CD14-positive monocyte (primary cell): Measurements from ENCODE around the gene CSNK1D. TPM values are rescaled to one million over a fixed set of nuclear protein-coding genes. Genes with fewer than 3 reads are reported as not detected.

ENCODE experiments used
- DNase-seq, 3 donors: peaks; one replicate each; pipeline ENCODE4 v3.0.0-alpha.2; 2011 to 2022
- H2AFZ ChIP-seq: 2 replicates; pipeline ENCODE4 v1.6.0; 2012; ENCODE audit warnings: mild to moderate bottlenecking, low read depth, low read length, inconsistent platforms; ENCODE audit not compliant: insufficient read depth, poor library complexity, severe bottlenecking
- H3K27ac ChIP-seq, 2 donors: 1 replicate in 1 of 2; 2 replicates in 1 of 2; pipeline ENCODE4 v1.5.1; 2012 to 2013; ENCODE audit warnings: low read length in 2 of 2, control low read depth in 1 of 2, inconsistent platforms in 1 of 2, low read depth in 1 of 2, mild to moderate bottlenecking in 1 of 2
- H3K27me3 ChIP-seq, 2 donors: one replicate each; pipeline versions ENCODE4 v1.6.0 to v1.6.1; 2011 to 2013; ENCODE audit warnings: low read length in 2 of 2; ENCODE audit not compliant: control insufficient read depth in 2 of 2, insufficient read depth in 2 of 2
- H3K36me3 ChIP-seq, 2 donors: replicated peaks in 1 of 2; 1 replicate in 1 of 2; 2 replicates in 1 of 2; pipeline versions ENCODE4 v1.5.1 to v1.6.1; 2012 to 2013; ENCODE audit warnings: low read length in 2 of 2, control low read depth in 1 of 2, inconsistent platforms in 1 of 2, mild to moderate bottlenecking in 1 of 2; ENCODE audit not compliant: insufficient read depth in 2 of 2, control insufficient read depth in 1 of 2
- H3K4me1 ChIP-seq, 2 donors: 1 replicate in 1 of 2; 2 replicates in 1 of 2; pipeline versions ENCODE4 v1.5.1 to v1.6.1; 2012 to 2013; ENCODE audit warnings: low read length in 2 of 2, control low read depth in 1 of 2, inconsistent platforms in 1 of 2, mild to moderate bottlenecking in 1 of 2, moderate library complexity in 1 of 2; ENCODE audit not compliant: insufficient read depth in 2 of 2, control insufficient read depth in 1 of 2
- H3K4me2 ChIP-seq: replicated peaks from 2 replicates; pipeline ENCODE3; 2012; ENCODE audit warnings: low read length, moderate library complexity, mild to moderate bottlenecking; ENCODE audit not compliant: poor library complexity, severe bottlenecking; ENCODE audit errors: extremely low read depth
- H3K4me3 ChIP-seq, 3 experiments: fragments of 200-600 bp in 1 of 3; sonication (generic) in 1 of 3; replicated peaks in 1 of 3; 1 replicate in 2 of 3; 2 replicates in 1 of 3; pipeline ENCODE4 v1.5.1; 2011 to 2013; ENCODE audit warnings: low read length in 3 of 3, mild to moderate bottlenecking in 3 of 3, control low read depth in 2 of 3, low read depth in 2 of 3, inconsistent platforms in 1 of 3, moderate library complexity in 1 of 3
- H3K79me2 ChIP-seq: 2 replicates; pipeline ENCODE4 v1.6.0; 2012; ENCODE audit warnings: mild to moderate bottlenecking, control low read depth, inconsistent platforms, low read length, moderate library complexity; ENCODE audit not compliant: insufficient read depth
- H3K9ac ChIP-seq: 2 replicates; pipeline ENCODE4 v1.6.0; 2017; ENCODE audit warnings: low read length, mild to moderate bottlenecking; ENCODE audit not compliant: insufficient read depth, poor library complexity, severe bottlenecking
- H3K9me3 ChIP-seq, 2 donors: replicated peaks in 1 of 2; 1 replicate in 1 of 2; 2 replicates in 1 of 2; pipeline versions ENCODE4 v1.5.1 to v1.6.1; 2012 to 2013; ENCODE audit warnings: low read length in 2 of 2, control low read depth in 1 of 2; ENCODE audit not compliant: control insufficient read depth in 1 of 2, insufficient read depth in 1 of 2
- H4K20me1 ChIP-seq: 2 replicates; pipeline ENCODE4 v1.6.0; 2012; ENCODE audit warnings: mild to moderate bottlenecking, low read length, control low read depth, moderate library complexity; ENCODE audit not compliant: insufficient read depth
- H3K27ac Mint-ChIP-seq, 7 donors: one replicate each; pipeline ENCODE4 v1.8.0; 2020; ENCODE audit warnings: mild to moderate bottlenecking in 7 of 7, mixed read lengths in 7 of 7, moderate library complexity in 6 of 7, inconsistent platforms in 2 of 7
- H3K27me3 Mint-ChIP-seq, 3 donors: one replicate each; pipeline ENCODE4 v1.8.0; 2021 to 2022; ENCODE audit warnings: low read depth in 3 of 3, mild to moderate bottlenecking in 3 of 3, mixed read lengths in 3 of 3, moderate library complexity in 3 of 3, inconsistent platforms in 1 of 3
- H3K36me3 Mint-ChIP-seq, 2 donors: one replicate each; pipeline ENCODE4 v1.8.0; 2020; ENCODE audit warnings: mixed read lengths in 2 of 2, inconsistent platforms in 1 of 2, mild to moderate bottlenecking in 1 of 2
- H3K4me1 Mint-ChIP-seq: one replicate; pipeline ENCODE4 v1.8.0; 2020; ENCODE audit warnings: mild to moderate bottlenecking, mixed read lengths
- H3K4me3 Mint-ChIP-seq, 2 donors: one replicate each; pipeline ENCODE4 v1.8.0; 2020; ENCODE audit warnings: mild to moderate bottlenecking in 2 of 2, mixed read lengths in 2 of 2, moderate library complexity in 1 of 2
- H3K9me3 Mint-ChIP-seq, 7 donors: one replicate each; pipeline ENCODE4 v1.8.0; 2020 to 2022; ENCODE audit warnings: mixed read lengths in 7 of 7, mild to moderate bottlenecking in 6 of 7, moderate library complexity in 6 of 7, inconsistent platforms in 2 of 7
- CTCF ChIP-seq: fragments of 200-600 bp; IDR thresholded peaks from one replicate; pipeline ENCODE4 v1.8.0; 2022; ENCODE audit warnings: antibody characterized with exemption, mild to moderate bottlenecking
- WGBS: methylation state at CpG from one replicate; pipeline ENCODE4 v1.1.5; 2013; ENCODE audit warnings: missing lambda C conversion rate; ENCODE audit not compliant: insufficient coverage; 5-methylcytosine and 5-hydroxymethylcytosine counted together
- intact Hi-C, 2 donors: fragments of 100-400 bp; cut with micrococcal nuclease; formaldehyde crosslinking; loops; one replicate each; pipeline versions ENCODE4 v1.15.0 to v1.15.1; 2023
- polyA plus RNA-seq, 3 donors: library from polyadenylated mRNA; depleted of rRNA in 1 of 3; unstranded in 2 of 3; stranded (reverse) in 1 of 3; fragments of 300-500 nt in 2 of 3; fragments of >200 nt in 1 of 3; fragmentation: Illumina TruSeq in 2 of 3; gene quantifications; 1 replicate in 2 of 3; 2 replicates in 1 of 3; pipeline ENCODE4 v1.2.3, GENCODE V29; 2012 to 2021

Gene CSNK1D
- polyA plus RNA-seq, 3 donors, result 47.0 to 299 (median 60.9) TPM

GRCh38 chr17:82242698-82242976 is 30.9 kb downstream of the CSNK1D start:
- Mint-ChIP-seq H3K9me3 (no peaks in the 10 kb centered on the region), H3K27me3 (peaks cover 0 to 6% (median 0%) of the 10 kb centered on the region in 3 donors), H3K36me3 (peaks cover 53 to 67% of the 10 kb centered on the region in 2 donors), H3K4me1 (peaks cover 82% of the 10 kb centered on the region), H3K27ac (peak overlapping the region in 4 of 7 donors; percentile 33 to 93 (median 46)), H3K4me3 (no peak overlapping the region)
- H4K20me1 ChIP-seq, result peaks cover 100% of the 10 kb centered on the region
- no peaks in the 10 kb centered on the region for H3K9me3 ChIP-seq
- H3K79me2 ChIP-seq, result peaks cover 88% of the 10 kb centered on the region
- H3K4me3 ChIP-seq, result no peak overlapping the region
- no peak for DNase-seq
- WGBS, result 92% methylated on average over 24 of the region's 24 CpGs
- H3K27ac ChIP-seq, result peak overlapping the region; percentile 63 to 74
- intact Hi-C loops, result loop anchor here (5.0 kb wide), 2 partner anchors 35 to 80 kb away; no protein-coding TSS in a partner anchor
- no peaks in the 10 kb centered on the region for H3K27me3 ChIP-seq
- no peak for TF ChIP-seq CTCF
- H2AFZ ChIP-seq, result no peak overlapping the region
- H3K4me2 ChIP-seq, result peak overlapping the region; percentile 2
- H3K4me1 ChIP-seq, result peaks cover 59 to 71% of the 10 kb centered on the region in 2 donors
- peaks cover 61 to 69% of the 10 kb centered on the region in 2 donors for H3K36me3 ChIP-seq
- no peak overlapping the region for H3K9ac ChIP-seq

DNA sequence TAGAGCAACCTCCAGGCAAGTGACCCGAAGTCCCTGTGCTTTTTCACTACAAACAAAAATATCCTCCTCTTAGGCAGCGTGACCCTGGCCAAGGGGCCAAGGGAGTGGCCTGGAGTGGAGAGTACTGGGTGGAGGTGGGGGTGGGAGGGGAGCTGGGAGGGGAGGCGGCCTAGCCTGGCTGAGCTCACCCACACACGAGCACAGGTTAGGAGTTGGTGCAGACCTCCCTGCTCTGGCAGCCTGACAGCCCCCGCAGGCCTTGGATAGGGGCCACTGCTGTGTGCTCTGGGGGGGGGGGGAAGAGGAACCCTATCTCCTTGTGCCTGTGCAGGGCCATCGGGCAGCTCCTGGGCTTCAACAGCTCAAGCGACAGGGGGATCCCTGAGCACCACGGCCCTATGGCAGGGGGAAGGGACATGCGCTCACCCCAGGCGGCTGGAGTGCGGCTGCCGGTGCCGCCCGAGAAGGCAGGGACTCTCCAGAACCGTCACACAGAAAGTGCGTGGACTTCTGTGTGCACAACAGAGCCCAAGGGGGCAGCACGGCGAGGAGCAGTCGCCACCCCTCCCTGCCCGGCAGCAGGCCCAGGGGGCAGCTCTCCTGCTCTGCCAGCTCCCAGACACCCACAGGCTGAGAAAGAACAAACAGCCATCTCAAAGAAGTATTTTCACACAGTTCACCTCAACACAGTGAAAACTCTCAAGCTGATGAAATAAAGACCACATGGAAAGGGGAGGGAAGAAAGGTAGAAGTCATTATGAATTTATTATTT is 31.4 kb downstream of the CSNK1D start:
- Histone ChIP-seq H3K36me3 (peaks cover 60 to 68% of the 10 kb centered on the region in 2 donors), H4K20me1 (peaks cover 100% of the 10 kb centered on the region), H3K4me1 (peaks cover 65 to 71% of the 10 kb centered on the region in 2 donors), H3K9me3 (no peaks in the 10 kb centered on the region), H3K79me2 (peaks cover 88% of the 10 kb centered on the region), H3K4me3 (peak overlapping the region in 1 of 3 experiments; percentile 55), H3K9ac (peak overlapping the region; percentile 43), H3K4me2 (peak overlapping the region; percentile 70), H2AFZ (no peak overlapping the region), H3K27ac (peak overlapping the region; percentile 63 to 74), H3K27me3 (no peaks in the 10 kb centered on the region)
- intact Hi-C loops, result loop anchor here (5.0 kb wide), 2 partner anchors 35 to 80 kb away; no protein-coding TSS in a partner anchor
- H3K27me3 Mint-ChIP-seq, result peaks cover 0 to 6% (median 0%) of the 10 kb centered on the region in 3 donors
- peak overlapping the region; percentile 80 to 93 (median 87) for H3K27ac Mint-ChIP-seq
- TF ChIP-seq CTCF, result no peak
- DNase-seq, result peak in 1 of 3 donors; percentile 43
- H3K36me3 Mint-ChIP-seq, result peaks cover 51 to 65% of the 10 kb centered on the region in 2 donors
- H3K4me1 Mint-ChIP-seq, result peaks cover 81% of the 10 kb centered on the region
- H3K9me3 Mint-ChIP-seq, result no peaks in the 10 kb centered on the region
- WGBS, result 39% methylated on average over 14 of the region's 20 CpGs
- H3K4me3 Mint-ChIP-seq, result peak overlapping the region in 1 of 2 donors; percentile 69
